Activated naive CD4-positive, alpha-beta T cell treated with anti-CD3 and anti-CD28 coated beads, Interleukin-2, amount 50 U/mL, for 72 hours (primary cell): ENCODE results near the gene SDC1. TPM values are rescaled to one million over a fixed set of nuclear protein-coding genes. Genes with fewer than 3 reads are reported as not detected.

Experiments
- ATAC-seq, 2 donors: fragments of 150-1000 bp; cut with Tn5 transposase; 2 replicates each; pipeline ENCODE4 v1.10.0; 2021; ENCODE audit warnings: mild to moderate bottlenecking in 2 of 2, moderate library complexity in 2 of 2
- DNase-seq, 2 donors: peaks; one replicate each; pipeline ENCODE4 v3.0.0; 2021 to 2022; ENCODE audit warnings: low spot score in 2 of 2
- H3K27ac Mint-ChIP-seq, 2 donors: one replicate each; pipeline ENCODE4 v1.8.0; 2022; ENCODE audit warnings: mild to moderate bottlenecking in 2 of 2, mixed read lengths in 2 of 2
- H3K36me3 Mint-ChIP-seq, 2 donors: one replicate each; pipeline ENCODE4 v1.8.0; 2022; ENCODE audit warnings: mixed read lengths in 2 of 2
- H3K9me3 Mint-ChIP-seq, 2 donors: one replicate each; pipeline ENCODE4 v1.8.0; 2022; ENCODE audit warnings: mixed read lengths in 2 of 2
- total RNA-seq, 2 donors: library from RNA; stranded (reverse); gene quantifications; one replicate each; pipeline ENCODE4 v1.2.3, GENCODE V29; 2022

The SDC1 gene
- total RNA-seq, 2 donors from 2014 or later = 0.11 to 0.41 TPM

DNA sequence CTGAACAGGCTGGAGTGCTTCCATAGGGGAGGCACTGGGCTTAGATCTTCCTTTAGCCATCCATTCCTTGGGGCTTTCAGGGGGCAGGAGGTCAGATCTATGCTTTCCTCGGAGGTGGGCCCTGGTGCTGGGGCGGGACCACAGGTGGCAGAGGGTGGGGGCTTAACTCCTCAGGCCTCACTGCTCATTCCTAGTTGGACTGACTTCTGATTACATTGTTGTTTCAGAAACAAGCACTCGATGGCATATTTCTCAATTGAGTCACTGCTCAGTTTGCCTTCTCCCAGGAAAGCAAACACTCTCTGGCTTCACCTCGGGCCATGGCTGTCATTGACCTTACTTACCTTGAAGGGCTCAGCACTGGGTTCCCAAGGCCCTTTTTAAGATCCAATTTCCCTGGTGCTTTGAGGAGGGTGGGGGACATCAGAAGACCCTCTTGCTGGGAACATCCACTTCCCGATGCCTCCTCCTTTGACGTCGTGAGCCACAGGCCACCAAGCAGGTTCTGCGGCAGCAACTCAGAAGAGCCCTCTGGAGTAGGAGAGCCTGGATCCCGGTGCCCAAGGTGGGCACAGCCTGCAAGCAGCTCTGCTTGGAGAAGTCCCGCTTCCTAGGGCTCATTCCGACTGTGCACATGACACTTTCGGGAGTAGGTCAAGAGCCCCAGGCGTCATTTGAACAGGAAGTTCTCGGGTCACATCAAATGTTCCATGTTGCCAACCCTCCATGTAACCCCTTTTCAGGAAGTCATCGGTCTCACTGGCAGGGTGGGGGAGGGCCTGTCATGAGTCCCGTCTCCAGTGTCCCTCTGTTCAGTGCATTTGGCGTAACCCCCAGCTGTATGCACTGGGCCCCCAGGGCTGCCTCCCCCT lies 40.6 kb downstream of the SDC1 start:
- Mint-ChIP-seq H3K36me3 (no peaks in the 10 kb centered on the region), H3K9me3 (no peaks in the 10 kb centered on the region), H3K27ac (no peak overlapping the region)
- ATAC-seq = no peak
- DNase-seq = no peak

DNA sequence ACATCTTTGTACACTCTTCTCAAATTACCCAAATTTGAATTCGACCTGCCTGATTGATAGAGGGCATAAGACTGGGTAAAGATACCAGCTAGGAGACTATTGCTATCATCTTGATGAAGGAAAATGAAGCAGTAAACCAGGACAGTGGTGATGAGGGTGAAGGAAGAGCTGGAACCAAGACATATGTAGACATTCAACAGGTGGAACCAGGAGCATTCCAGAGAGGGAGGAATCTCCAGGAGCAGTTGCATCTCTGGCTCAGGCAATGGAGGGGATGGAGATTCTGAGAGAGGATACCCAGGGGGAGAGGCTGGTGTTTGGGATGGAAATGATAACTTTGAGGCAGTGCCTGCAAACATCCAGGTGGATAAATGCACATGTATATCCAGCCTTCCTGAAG lies 41.6 kb downstream of the SDC1 start:
- H3K27ac Mint-ChIP-seq = no peak overlapping the region
- DNase-seq = no peak
- H3K9me3 Mint-ChIP-seq = no peaks in the 10 kb centered on the region
- H3K36me3 Mint-ChIP-seq = no peaks in the 10 kb centered on the region
- ATAC-seq = no peak

DNA sequence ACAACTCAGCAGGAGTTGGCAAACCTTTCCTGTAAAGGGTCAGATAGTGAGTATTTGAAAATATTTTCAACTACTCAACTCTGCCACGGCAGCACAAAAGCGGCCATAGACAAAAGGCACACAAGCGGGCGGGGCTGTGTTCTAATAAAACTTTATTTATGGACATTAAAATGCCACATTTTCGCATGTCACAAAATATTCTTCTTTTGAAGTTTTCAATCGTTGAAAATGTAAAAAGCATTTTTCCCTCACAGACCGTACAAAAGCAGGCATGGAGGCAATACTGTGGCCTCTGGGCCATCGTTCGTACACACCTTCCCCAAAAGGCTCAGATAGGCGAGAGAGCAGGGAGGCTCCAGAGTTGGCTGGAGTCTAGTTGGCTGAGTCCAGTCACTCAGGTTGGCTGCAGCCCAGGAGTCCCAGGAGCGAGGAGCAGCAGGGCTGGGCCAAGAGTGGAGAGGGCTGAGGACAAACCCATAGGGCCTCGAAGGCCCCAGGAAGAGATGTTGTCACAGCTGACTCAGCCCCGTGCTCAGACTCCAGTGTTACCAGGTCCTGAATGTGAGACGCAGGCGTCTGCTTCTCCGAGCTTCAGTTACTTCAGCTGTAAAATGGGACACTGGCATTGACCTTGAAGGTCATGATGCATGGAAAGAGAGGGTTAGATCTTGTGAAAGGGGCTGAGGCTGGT lies 42.5 kb downstream of the SDC1 start:
- Mint-ChIP-seq H3K36me3 (no peaks in the 10 kb centered on the region), H3K27ac (no peak overlapping the region), H3K9me3 (no peaks in the 10 kb centered on the region)
- ATAC-seq = no peak
- DNase-seq = no peak

DNA sequence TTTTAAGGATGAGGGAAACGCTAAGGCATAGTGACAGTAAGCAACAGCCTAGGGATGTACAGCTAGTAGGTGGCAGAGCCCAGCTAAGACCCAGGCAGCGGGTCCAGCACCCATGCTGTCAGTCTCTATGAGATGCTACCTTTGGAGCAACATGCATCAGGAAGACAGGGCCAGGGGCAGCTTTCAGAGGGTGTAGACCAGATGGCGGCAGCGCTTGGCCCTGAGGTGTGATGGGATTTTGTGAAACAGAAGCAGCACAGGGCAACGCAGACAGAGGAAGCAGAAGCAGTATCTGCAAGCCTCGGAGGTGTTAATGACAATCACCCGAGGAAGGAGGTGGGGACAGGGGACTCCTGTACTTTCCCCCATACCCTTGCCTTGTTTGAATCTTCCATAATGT lies 43.2 kb downstream of the SDC1 start:
- no peaks in the 10 kb centered on the region for H3K9me3 Mint-ChIP-seq
- no peak for ATAC-seq
- H3K27ac Mint-ChIP-seq = no peak overlapping the region
- peak in 1 of 2 donors; percentile 16 for DNase-seq
- no peaks in the 10 kb centered on the region for H3K36me3 Mint-ChIP-seq

DNA sequence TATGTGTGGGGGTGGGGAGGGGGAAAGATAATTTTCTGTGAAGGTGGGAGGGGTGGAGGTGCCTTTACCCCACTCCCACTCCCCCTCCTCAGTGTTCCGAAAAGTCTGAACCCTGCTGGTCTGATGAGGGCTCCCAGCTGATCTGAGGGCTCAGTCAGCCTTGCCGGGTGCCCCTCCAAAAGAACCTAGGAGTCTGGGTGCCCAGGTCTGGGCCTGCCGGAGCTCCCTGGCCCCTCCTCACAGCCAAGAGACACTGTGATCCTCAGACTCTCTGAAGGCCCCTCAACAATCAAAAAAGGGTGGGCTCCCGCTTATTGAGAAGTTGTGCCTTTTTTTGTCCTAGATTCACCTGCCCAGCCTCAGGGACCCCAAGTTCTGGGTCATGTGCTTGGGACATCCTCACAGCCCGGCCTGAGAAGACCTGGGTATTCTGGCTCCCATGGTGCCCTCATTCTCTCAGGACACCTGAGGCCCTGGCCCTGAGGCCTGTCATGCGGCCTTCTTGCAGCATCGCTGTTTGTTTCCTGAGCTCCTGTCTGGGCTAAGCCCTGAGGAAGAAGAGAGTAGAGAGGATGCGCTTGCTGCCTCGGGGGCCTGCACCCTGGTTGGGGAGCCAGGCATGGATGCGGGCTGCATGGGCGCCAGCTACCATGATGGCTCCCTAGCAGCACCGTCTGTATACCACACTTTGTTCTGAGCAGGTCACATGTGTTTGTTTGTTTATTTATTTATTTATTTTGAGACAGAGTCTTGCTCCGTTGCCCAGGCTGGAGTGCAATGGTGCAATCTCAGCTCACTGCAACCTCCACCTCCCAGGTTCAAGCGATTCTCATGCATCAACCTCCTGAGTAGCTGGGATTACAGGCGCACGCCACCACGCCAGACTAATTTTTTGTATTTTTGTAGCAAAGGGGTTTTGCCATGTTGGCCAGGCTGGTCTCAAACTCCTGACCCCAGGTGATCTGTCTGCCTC lies 44.0 kb downstream of the SDC1 start:
- no peaks in the 10 kb centered on the region for H3K36me3 Mint-ChIP-seq
- peak in 1 of 2 donors; percentile 26 for DNase-seq
- no peak for ATAC-seq
- no peaks in the 10 kb centered on the region for H3K9me3 Mint-ChIP-seq
- H3K27ac Mint-ChIP-seq = no peak overlapping the region

DNA sequence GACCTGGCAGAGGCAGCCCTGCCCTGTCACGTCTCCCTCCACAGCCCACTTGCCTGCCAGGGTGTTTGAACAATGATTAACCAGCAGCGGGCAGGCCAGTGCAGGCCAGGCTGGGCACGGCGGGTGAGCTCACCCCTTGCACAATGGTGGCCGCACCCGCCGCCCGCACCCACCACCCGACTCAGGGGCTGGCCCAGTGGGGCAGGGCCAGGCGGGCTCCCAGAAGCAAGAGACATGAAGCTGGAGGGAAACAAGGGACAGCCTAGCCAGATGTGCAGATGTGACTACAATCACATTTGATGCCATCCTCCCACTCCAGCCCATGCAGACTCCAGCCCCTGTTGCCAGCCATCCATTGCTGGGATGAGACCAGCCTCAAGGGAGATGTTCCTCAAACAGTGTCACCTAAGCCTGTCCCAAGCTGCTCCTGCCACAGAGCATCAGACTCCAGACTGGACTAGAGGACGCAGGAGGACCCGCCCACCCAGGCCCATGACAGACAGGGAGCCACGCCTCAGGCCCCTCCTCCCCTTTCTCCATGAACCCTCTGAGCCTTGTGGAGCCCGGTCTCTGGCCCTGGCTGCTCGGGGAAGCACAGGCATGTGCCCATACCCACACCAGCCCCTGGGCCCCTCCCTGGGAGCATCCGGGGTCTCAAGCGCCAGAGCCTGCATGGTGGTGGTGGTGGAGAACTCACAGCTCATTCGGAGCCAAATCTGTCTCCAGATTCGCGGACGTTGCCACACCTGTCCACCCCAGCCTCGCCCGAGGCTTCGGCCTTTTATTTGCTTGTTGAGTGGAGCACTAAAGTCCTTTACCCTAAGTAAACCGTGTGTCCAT lies 45.0 kb downstream of the SDC1 start:
- no peaks in the 10 kb centered on the region for H3K9me3 Mint-ChIP-seq
- no peak for ATAC-seq
- H3K36me3 Mint-ChIP-seq = no peaks in the 10 kb centered on the region
- peak in 1 of 2 donors; percentile 52 for DNase-seq
- H3K27ac Mint-ChIP-seq = no peak overlapping the region

DNA sequence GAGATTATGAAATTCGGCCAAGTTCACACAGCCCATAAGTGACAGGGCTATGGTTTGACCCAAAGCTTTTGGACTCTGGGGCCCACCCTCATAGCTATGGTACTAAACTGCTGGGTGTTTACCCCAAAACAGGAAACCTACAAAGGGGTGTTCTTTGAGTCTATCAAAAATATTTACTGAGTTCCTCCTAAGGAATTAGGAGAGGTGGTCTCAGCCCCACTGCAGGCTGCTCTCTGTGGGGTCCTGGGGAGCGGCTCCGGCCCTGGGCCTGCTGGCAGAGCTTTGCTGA lies 45.5 kb downstream of the SDC1 start:
- DNase-seq (peak in 1 of 2 donors; percentile 4), ATAC-seq (no peak)
- Mint-ChIP-seq H3K27ac (no peak overlapping the region), H3K9me3 (no peaks in the 10 kb centered on the region), H3K36me3 (no peaks in the 10 kb centered on the region)

DNA sequence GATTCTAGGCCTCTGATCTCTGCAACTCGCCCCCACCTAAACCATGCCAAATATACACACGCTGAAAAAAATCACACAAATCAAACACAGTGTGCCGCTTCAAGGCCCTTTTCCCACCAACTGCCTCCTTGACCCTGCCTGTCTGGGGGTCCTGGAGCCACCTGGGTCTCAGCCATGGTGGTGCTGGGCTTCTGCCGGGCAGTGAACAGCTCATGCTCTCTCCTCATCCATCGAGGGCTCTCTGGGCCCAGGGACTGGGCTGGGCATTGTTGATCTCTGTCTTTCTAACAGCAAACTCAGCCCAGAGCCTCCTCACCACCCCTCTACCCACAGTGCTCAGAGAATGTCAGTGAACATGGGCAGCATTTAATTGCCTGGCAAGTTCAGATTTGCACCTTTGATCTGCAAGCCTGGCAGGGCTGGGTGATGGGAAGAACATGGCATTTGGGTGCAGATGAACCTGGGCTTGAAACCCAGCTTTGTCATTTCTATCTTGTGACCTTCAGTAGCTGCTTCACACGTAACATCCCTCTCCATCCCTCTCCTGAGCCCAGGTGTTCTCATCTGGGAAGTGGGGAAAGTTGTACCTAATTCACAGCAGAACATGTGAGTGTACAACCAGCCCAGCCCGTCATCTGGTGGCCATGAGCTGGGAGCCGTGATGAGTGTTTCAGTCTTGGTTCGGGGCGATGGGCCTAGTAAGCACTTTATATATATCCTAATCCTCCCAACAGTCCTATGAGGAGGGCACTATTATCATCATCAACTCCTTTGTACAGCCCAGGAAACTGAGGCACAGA lies 46.1 kb downstream of the SDC1 start:
- H3K36me3 Mint-ChIP-seq = no peaks in the 10 kb centered on the region
- H3K9me3 Mint-ChIP-seq = no peaks in the 10 kb centered on the region
- no peak for ATAC-seq
- no peak overlapping the region for H3K27ac Mint-ChIP-seq
- peak in 1 of 2 donors; percentile 34 for DNase-seq

DNA sequence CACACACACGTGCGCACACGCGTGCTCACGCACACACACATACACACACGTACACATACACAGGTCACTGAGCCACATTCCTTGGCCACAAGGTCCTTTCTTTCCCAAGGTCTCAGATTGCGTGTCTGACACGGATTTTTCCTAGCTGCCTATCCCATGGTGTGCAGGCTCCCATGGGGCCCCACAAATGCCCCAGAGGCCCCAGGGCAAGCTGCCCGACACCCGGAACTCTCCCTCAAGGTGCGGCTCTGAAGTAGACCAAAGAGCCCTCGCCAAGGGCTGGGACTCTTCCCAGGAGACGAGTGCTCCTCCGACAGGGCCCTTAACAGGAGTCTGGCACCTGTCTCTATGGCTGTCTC lies 46.7 kb downstream of the SDC1 start:
- peak in 1 of 2 donors; percentile 50 for DNase-seq

DNA sequence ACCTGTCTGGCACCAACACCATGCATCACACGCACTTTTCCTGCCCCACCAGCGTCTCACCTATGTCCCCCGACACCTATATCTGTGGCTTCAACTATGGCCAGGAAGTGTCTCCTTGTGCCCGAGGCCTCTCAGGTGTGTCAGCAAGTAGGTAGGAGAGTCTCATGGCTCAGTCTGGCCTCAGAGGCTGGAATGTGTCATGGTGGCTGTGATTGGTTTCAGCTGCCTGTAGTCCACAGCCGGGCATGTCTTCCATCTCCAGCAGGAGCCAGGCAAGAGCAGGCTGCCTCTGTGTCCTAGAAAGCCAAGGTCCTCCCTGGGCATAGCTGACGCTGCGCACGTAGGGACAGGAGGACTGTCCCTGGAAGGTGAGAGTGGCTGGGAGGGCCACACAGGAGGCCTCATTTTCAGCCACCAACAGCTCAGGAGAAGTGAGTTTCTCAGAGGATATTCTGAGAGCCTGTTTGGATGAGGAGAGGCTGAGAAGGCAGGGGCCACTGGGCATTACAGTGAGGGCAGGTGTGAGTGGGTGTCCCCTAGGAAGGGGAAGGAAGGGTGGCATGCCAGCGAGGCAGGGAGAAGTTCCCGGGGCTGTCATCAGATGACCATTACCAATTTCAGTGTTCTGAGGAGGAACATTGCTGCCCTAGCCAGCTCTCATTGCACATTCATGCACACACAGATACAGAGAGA lies 47.2 kb downstream of the SDC1 start:
- Mint-ChIP-seq H3K27ac (no peak overlapping the region), H3K9me3 (no peaks in the 10 kb centered on the region), H3K36me3 (no peaks in the 10 kb centered on the region)
- ATAC-seq (no peak), DNase-seq (peak in 1 of 2 donors; percentile 41)

More for the DNA sequence above, 46.7 kb downstream of the SDC1 start:
- H3K9me3 Mint-ChIP-seq = no peaks in the 10 kb centered on the region
- no peak overlapping the region for H3K27ac Mint-ChIP-seq
- ATAC-seq = no peak
- H3K36me3 Mint-ChIP-seq = no peaks in the 10 kb centered on the region

DNA sequence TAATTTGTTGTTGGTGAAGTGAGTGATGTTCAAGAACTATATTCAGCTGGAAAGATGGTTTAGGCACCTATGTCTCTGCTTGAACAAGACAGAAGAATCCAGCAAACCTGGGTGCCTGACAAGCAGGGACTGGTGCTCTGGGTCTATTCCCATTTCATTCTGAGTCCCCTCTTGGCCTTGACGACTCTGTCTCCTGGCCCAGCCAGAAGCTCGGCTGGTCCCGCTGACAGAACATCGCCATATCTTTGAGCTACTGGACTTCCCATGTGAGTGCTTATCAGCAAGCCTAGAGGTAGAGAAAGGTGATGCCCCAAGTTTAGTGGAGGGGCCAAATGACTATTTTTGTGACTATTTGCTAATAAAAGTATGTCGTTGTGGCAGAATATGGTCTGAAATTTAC lies 48.2 kb downstream of the SDC1 start:
- no peaks in the 10 kb centered on the region for H3K36me3 Mint-ChIP-seq
- DNase-seq (peak in 1 of 2 donors; percentile 30), ATAC-seq (no peak)
- H3K27ac Mint-ChIP-seq = no peak overlapping the region
- H3K9me3 Mint-ChIP-seq = no peaks in the 10 kb centered on the region

DNA sequence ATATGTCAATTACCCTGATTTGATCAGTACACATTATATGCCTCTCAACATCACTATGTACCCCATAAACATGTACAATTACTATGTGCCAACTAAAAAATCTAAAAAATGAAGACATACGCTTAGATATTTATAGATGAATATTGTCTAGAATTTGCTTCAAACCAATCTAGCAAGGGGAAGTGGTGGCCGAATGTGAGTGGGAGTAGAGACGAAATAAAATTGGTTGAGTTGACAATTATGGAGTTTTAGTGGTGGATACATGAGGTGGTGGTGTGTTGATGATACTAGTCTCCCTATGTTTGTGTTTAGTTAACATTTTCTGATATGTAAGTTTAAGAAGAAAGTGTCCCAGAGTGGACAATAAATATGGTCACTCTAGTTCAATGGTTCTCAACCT lies 49.0 kb downstream of the SDC1 start:
- H3K9me3 Mint-ChIP-seq = no peaks in the 10 kb centered on the region
- H3K36me3 Mint-ChIP-seq = no peaks in the 10 kb centered on the region
- DNase-seq = no peak
- ATAC-seq = no peak
- H3K27ac Mint-ChIP-seq = no peak overlapping the region

DNA sequence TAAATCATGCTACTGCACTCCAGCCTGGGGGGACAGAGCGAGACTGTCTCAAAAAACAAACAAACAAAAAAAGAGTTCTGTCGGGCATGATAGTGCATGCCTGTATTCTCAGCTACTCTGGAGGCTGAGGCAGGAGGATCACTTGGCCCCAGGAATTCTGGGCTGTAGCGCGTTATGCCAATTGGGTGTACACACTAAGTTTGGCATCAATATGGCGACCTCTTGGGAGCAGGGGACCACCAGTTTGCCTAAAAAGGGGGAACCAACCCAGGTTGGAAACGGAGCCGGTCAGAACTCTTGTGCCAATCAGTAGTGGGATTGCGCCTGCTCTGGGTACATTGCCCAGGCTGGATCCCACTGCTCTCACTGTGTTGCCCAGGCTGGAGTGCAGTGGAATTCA lies 49.7 kb downstream of the SDC1 start:
- ATAC-seq (no peak), DNase-seq (no peak)
- Mint-ChIP-seq H3K9me3 (no peaks in the 10 kb centered on the region), H3K27ac (no peak overlapping the region), H3K36me3 (no peaks in the 10 kb centered on the region)

DNA sequence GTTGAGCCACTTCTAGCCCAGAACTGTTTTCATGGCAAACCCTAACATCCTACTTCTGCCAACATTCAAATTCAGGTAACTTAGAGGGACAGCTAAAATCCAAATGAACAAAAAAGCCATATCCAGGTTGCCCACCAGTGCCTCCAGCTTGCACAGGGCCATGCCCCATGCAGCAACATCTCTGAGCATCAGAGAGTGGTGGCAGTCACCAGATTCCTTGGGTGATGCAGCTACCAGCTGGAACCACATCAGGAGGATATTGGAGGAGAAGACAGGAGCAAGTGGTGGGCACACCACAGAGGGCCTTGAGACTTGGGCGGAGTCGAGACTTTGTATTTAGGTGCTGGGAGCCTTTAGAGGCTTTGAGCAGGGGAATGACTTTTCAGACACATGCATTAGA lies 50.5 kb downstream of the SDC1 start:
- Mint-ChIP-seq H3K27ac (no peak overlapping the region), H3K9me3 (no peaks in the 10 kb centered on the region), H3K36me3 (no peaks in the 10 kb centered on the region)
- ATAC-seq = no peak
- no peak for DNase-seq
